Measurements from ENCODE around the gene PRPF31. TPM values are rescaled to one million over a fixed set of nuclear protein-coding genes. Genes with fewer than 3 reads are reported as not detected.

PRPF31 gene
- total and polyA plus RNA-seq, 2 of the 13 experiments (the other 11 are each of a cell fraction or from before 2014, with no cell fraction given): 23.8 to 63.8 TPM

DNA sequence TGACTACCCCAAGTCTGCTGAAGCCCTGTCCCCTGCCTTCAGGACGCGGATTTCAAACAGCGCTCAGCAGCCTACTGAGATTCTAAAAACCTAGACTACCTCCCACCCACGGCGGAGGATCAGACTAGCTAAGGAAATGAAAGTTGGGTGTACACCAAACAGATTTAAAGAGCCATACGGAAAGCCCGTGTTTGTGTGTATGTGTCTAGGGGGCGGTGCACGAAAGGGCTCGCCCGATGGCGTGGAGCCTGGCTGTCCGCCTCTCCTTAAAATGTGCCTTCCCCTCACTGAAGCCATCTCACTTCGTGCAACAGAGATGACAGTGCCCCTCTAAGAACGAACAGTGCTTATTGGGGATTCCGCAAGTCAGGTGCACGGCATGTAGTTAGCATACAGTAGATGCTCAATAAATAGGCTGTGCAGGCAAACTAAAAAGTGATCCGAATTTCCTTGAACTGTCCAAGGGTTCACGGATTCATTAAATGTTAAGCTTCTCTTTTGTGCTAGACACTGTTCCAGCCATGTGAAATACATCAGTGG is 43.3 kb downstream of the PRPF31 start (continued):
- TF ChIP-seq, protein P1, sequence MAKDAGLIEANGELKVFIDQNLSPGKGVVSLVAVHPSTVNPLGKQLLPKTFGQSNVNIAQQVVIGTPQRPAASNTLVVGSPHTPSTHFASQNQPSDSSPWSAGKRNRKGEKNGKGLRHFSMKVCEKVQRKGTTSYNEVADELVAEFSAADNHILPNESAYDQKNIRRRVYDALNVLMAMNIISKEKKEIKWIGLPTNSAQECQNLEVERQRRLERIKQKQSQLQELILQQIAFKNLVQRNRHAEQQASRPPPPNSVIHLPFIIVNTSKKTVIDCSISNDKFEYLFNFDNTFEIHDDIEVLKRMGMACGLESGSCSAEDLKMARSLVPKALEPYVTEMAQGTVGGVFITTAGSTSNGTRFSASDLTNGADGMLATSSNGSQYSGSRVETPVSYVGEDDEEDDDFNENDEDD (CRISPR knock-in tag; IDR thresholded peaks at IDR 0.05; ENCODE audit: borderline replicate concordance): no peak
- TF ChIP-seq, protein P2, sequence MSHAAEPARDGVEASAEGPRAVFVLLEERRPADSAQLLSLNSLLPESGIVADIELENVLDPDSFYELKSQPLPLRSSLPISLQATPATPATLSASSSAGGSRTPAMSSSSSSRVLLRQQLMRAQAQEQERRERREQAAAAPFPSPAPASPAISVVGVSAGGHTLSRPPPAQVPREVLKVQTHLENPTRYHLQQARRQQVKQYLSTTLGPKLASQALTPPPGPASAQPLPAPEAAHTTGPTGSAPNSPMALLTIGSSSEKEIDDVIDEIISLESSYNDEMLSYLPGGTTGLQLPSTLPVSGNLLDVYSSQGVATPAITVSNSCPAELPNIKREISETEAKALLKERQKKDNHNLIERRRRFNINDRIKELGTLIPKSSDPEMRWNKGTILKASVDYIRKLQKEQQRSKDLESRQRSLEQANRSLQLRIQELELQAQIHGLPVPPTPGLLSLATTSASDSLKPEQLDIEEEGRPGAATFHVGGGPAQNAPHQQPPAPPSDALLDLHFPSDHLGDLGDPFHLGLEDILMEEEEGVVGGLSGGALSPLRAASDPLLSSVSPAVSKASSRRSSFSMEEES (CRISPR knock-in tag; IDR thresholded peaks at IDR 0.05): no peak
- TF ChIP-seq TAF1 (CRISPR knock-in tag; IDR thresholded peaks at IDR 0.05): no peak
- TF ChIP-seq, protein P3, sequence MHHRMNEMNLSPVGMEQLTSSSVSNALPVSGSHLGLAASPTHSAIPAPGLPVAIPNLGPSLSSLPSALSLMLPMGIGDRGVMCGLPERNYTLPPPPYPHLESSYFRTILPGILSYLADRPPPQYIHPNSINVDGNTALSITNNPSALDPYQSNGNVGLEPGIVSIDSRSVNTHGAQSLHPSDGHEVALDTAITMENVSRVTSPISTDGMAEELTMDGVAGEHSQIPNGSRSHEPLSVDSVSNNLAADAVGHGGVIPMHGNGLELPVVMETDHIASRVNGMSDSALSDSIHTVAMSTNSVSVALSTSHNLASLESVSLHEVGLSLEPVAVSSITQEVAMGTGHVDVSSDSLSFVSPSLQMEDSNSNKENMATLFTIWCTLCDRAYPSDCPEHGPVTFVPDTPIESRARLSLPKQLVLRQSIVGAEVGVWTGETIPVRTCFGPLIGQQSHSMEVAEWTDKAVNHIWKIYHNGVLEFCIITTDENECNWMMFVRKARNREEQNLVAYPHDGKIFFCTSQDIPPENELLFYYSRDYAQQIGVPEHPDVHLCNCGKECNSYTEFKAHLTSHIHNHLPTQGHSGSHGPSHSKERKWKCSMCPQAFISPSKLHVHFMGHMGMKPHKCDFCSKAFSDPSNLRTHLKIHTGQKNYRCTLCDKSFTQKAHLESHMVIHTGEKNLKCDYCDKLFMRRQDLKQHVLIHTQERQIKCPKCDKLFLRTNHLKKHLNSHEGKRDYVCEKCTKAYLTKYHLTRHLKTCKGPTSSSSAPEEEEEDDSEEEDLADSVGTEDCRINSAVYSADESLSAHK (CRISPR knock-in tag; IDR thresholded peaks at IDR 0.05; ENCODE audit: borderline replicate concordance): no peak
- TF ChIP-seq NFE2L2 (IDR thresholded peaks at IDR 0.05; ENCODE audit: low read length): no peak
- TF ChIP-seq POLR2G (IDR thresholded peaks at IDR 0.05; ENCODE audit: low read depth, low read length): no peak
- no peak for TF ChIP-seq HOXA5 (CRISPR knock-in tag; IDR thresholded peaks at IDR 0.05)
- no peak for TF ChIP-seq CHD4 (IDR thresholded peaks at IDR 0.05; ENCODE audit: borderline replicate concordance, low read length)
- TF ChIP-seq ZMYM2 (CRISPR knock-in tag; IDR thresholded peaks at IDR 0.05): peak; percentile 43; the same call in 1 of the 2 replicates
- TF ChIP-seq POLR2AphosphoS5 (IDR thresholded peaks at IDR 0.05; ENCODE audit: low read depth, low read length): no peak
- TF ChIP-seq ZNF83 (CRISPR knock-in tag; IDR thresholded peaks at IDR 0.05; ENCODE audit: borderline replicate concordance): no peak
- no peak for TF ChIP-seq SMARCE1 (IDR thresholded peaks at IDR 0.05; ENCODE audit: borderline replicate concordance)
- TF ChIP-seq, protein P4, sequence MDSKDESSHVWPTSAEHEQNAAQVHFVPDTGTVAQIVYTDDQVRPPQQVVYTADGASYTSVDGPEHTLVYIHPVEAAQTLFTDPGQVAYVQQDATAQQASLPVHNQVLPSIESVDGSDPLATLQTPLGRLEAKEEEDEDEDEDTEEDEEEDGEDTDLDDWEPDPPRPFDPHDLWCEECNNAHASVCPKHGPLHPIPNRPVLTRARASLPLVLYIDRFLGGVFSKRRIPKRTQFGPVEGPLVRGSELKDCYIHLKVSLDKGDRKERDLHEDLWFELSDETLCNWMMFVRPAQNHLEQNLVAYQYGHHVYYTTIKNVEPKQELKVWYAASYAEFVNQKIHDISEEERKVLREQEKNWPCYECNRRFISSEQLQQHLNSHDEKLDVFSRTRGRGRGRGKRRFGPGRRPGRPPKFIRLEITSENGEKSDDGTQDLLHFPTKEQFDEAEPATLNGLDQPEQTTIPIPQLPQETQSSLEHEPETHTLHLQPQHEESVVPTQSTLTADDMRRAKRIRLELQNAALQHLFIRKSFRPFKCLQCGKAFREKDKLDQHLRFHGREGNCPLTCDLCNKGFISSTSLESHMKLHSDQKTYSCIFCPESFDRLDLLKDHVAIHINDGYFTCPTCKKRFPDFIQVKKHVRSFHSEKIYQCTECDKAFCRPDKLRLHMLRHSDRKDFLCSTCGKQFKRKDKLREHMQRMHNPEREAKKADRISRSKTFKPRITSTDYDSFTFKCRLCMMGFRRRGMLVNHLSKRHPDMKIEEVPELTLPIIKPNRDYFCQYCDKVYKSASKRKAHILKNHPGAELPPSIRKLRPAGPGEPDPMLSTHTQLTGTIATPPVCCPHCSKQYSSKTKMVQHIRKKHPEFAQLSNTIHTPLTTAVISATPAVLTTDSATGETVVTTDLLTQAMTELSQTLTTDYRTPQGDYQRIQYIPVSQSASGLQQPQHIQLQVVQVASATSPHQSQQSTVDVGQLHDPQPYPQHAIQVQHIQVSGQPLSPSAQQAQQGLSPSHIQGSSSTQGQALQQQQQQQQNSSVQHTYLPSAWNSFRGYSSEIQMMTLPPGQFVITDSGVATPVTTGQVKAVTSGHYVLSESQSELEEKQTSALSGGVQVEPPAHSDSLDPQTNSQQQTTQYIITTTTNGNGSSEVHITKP (CRISPR knock-in tag; IDR thresholded peaks at IDR 0.05; ENCODE audit: low read depth): no peak
- TF ChIP-seq, protein P5, sequence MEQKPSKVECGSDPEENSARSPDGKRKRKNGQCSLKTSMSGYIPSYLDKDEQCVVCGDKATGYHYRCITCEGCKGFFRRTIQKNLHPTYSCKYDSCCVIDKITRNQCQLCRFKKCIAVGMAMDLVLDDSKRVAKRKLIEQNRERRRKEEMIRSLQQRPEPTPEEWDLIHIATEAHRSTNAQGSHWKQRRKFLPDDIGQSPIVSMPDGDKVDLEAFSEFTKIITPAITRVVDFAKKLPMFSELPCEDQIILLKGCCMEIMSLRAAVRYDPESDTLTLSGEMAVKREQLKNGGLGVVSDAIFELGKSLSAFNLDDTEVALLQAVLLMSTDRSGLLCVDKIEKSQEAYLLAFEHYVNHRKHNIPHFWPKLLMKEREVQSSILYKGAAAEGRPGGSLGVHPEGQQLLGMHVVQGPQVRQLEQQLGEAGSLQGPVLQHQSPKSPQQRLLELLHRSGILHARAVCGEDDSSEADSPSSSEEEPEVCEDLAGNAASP (CRISPR knock-in tag; IDR thresholded peaks at IDR 0.05; ENCODE audit: borderline replicate concordance): 0 out of 2 replicates have a peak, but pooled peaks have one; percentile 0
